ENCODE results near the gene APOE.
"Not testable (repeated sequence)": the region's sequence is repeated elsewhere in the genome, so short reads cannot be mapped to it uniquely, and the experiment has no call there.

Gene APOE

DNA sequence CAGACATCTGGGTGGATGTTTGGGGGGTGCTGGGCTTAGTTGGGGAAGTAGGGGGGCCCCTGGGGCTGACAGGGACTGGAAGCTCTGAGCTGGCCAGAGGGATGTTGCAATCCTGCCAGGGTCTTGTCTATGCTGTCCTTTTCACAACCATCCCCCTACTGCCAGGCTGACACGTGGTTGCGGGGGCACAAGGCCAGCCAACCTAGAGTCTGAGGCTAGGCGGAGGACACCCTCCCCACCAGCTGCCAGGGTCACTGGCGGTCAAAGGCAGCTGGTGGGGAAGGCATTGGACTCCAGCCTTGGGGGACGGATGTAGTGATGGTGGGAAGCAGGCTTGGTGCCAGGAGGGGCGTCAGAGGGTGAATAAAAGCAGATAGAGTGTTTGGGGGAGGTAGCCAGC is 7.3 kb downstream of the APOE start:
- H3K9ac ChIP-seq (ENCODE audit: low read length in 2 of 2): no peak overlapping the region
- no peaks in the 10 kb centered on the region for H3K9me3 ChIP-seq (ENCODE audit: control insufficient read depth in 2 of 2, low read length in 2 of 2)
- H3K4me1 ChIP-seq (ENCODE audit: control insufficient read depth, insufficient read depth, low read length): peaks cover 5% of the 10 kb centered on the region
- peaks cover under 1 to 3% of the 10 kb centered on the region in 2 donors for H3K27me3 ChIP-seq (ENCODE audit: control insufficient read depth in 1 of 2, insufficient read depth in 2 of 2, low read length in 2 of 2)
- no peak overlapping the region for H3K27ac ChIP-seq (ENCODE audit: low read length)
- H3K4me3 ChIP-seq (ENCODE audit: low read length in 2 of 2): no peak overlapping the region
- no peaks in the 10 kb centered on the region for H3K36me3 ChIP-seq (ENCODE audit: control insufficient read depth in 2 of 2, insufficient read depth in 2 of 2, low read length in 2 of 2)

DNA sequence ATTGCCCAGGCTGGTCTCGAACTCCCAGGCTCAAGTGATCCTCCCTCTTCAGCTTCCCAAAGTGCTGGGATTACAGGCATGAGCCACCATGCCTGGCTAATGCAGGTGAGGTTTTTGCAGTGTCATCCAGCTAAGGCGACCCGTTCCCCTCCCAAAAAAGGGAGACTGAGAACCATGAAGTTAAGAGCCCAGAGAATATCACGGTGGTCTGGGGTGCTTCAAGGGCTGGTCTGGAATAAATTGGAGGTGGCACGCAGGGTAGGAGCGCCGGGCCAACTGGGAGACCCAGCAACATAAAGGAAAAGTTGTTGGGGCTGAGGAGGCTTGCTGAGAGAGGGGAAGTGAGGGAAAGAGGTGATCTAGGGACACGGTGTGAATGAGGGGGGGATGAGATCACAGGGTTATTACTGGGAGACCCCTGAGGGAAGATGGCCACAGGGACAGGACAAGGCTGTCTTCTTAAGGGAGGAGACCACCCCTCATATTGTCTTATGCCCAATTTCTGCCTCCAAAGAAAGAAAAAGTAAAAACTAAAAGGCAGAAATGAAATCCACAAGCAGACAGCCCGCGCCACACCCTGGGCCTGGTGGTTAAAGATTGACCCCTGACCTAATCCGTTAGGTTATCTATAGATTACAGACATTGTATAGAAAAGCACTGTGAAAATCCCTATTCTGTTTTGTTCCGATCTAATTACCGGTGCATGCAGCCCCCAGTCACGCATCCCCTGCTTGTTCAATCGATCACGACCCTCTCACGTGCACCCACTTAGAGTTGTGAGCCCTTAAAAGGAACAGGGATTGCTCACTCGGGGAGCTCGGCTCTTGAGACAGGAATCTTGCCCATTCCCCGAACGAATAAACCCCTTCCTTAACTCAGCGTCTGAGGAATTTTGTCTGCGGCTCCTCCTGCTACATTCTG is 8.2 kb downstream of the APOE start:
- not testable (repeated sequence) for H3K27ac ChIP-seq (ENCODE audit: low read length); H3K4me1 ChIP-seq (ENCODE audit: control insufficient read depth, insufficient read depth, low read length); H3K9ac ChIP-seq (ENCODE audit: low read length in 2 of 2); H3K27me3 ChIP-seq (ENCODE audit: control insufficient read depth in 1 of 2, insufficient read depth in 2 of 2, low read length in 2 of 2); H3K36me3 ChIP-seq (ENCODE audit: control insufficient read depth in 2 of 2, insufficient read depth in 2 of 2, low read length in 2 of 2); H3K9me3 ChIP-seq (ENCODE audit: control insufficient read depth in 2 of 2, low read length in 2 of 2); H3K4me3 ChIP-seq (ENCODE audit: low read length in 2 of 2)

DNA sequence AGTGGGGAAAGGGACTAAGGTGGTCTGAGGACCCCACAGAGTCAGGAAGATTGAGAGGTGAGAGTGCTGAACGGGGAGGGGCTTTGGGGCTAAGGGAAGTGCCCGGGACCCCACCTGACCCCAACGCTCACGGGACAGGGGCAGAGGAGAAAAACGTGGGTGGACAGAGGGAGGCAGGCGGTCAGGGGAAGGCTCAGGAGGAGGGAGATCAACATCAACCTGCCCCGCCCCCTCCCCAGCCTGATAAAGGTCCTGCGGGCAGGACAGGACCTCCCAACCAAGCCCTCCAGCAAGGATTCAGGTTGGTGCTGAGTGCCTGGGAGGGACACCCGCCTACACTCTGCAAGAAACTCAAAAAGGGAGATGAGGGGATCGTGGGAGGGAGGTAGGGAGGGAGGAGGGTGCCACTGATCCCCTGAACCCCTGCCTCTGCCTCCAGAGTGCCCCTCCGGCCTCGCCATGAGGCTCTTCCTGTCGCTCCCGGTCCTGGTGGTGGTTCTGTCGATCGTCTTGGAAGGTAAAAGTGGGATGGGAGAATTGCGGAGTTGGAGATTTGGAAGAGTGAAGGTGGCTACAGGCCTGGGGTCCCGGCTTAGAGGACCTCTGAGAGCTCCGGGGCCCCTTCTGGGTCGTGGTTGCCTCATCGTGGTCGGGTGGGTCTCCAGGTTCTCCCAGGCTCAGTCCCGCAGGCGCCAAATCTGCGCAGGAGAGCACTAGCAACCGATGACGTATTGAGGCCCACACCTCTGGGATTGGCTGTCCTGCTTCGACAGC is 9.0 kb downstream of the APOE start, which contains the start of gene APOC1:
Gene APOC1, plus strand, starts transcription at position 176 of the 774 bp plus-strand sequence. Its CDS starts 284 bp downstream, at position 460.
- not testable (repeated sequence) for H3K4me1 ChIP-seq (ENCODE audit: control insufficient read depth, insufficient read depth, low read length)

DNA sequence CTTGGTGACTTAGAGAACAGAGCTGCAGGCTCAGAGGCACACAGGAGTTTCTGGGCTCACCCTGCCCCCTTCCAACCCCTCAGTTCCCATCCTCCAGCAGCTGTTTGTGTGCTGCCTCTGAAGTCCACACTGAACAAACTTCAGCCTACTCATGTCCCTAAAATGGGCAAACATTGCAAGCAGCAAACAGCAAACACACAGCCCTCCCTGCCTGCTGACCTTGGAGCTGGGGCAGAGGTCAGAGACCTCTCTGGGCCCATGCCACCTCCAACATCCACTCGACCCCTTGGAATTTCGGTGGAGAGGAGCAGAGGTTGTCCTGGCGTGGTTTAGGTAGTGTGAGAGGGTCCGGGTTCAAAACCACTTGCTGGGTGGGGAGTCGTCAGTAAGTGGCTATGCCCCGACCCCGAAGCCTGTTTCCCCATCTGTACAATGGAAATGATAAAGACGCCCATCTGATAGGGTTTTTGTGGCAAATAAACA is 18.7 kb downstream of the APOE start:
- H3K4me1 ChIP-seq (ENCODE audit: control insufficient read depth, insufficient read depth, low read length): peaks cover 4% of the 10 kb centered on the region
- H3K4me3 ChIP-seq (ENCODE audit: low read length in 2 of 2): no peak overlapping the region
- H3K27ac ChIP-seq (ENCODE audit: low read length): no peak overlapping the region
- H3K9me3 ChIP-seq (ENCODE audit: control insufficient read depth in 2 of 2, low read length in 2 of 2): no peaks in the 10 kb centered on the region
- H3K27me3 ChIP-seq (ENCODE audit: control insufficient read depth in 1 of 2, insufficient read depth in 2 of 2, low read length in 2 of 2): peaks cover 0 to 2% of the 10 kb centered on the region in 2 donors
- H3K9ac ChIP-seq (ENCODE audit: low read length in 2 of 2): no peak overlapping the region
- no peaks in the 10 kb centered on the region for H3K36me3 ChIP-seq (ENCODE audit: control insufficient read depth in 2 of 2, insufficient read depth in 2 of 2, low read length in 2 of 2)

More for the DNA sequence above, 9.0 kb downstream of the APOE start, which contains the start of gene APOC1:
- H3K9ac ChIP-seq (ENCODE audit: low read length in 2 of 2): peak within 1 kb of the TSS in 1 of 2 donors; percentile 55
- not testable (repeated sequence) for H3K27me3 ChIP-seq (ENCODE audit: control insufficient read depth in 1 of 2, insufficient read depth in 2 of 2, low read length in 2 of 2); H3K9me3 ChIP-seq (ENCODE audit: control insufficient read depth in 2 of 2, low read length in 2 of 2); H3K36me3 ChIP-seq (ENCODE audit: control insufficient read depth in 2 of 2, insufficient read depth in 2 of 2, low read length in 2 of 2); H3K27ac ChIP-seq (ENCODE audit: low read length)
- H3K4me3 ChIP-seq (ENCODE audit: low read length in 2 of 2): peak within 1 kb of the TSS; percentile 67 to 78

DNA sequence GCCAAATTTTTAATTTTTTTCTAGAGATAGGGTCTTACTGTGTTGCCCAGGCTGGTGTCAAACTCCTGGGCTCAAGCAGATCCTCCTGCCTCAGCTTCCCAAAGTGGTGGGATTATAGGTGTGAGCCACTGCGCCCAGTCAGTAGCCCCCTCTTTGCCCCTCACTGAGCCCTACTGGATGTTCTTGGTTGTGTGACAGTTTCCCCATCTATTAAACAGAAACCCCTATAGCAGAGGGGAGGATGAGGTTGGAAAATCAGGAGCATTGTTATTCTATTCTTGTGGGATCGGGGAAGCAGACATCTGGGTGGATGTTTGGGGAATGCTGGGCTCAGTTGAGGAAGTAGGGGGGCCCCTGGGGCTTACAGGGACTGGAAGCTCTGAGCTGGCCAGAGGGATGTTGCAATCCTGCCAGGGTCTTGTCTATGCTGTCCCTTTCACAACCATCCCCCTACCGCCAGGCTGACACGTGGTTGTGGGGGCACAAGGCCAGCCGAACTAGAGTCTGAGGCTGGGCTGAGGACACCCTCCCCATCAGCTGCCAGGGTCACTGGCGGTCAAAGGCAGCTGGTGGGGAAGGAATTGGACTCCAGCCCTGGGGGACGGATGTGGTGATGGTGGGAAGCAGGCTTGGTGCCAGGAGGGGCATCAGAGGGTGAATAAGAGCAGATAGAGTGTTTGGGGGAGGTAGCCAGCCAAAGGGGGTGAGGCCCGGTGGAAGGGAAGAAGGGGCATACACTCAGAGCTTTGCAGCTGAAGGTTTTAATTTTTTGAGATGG is 19.7 kb downstream of the APOE start:
- Histone ChIP-seq H3K36me3 (ENCODE audit: control insufficient read depth in 2 of 2, insufficient read depth in 2 of 2, low read length in 2 of 2) (no peaks in the 10 kb centered on the region), H3K9ac (ENCODE audit: low read length in 2 of 2) (no peak overlapping the region), H3K9me3 (ENCODE audit: control insufficient read depth in 2 of 2, low read length in 2 of 2) (no peaks in the 10 kb centered on the region), H3K4me3 (ENCODE audit: low read length in 2 of 2) (no peak overlapping the region), H3K27ac (ENCODE audit: low read length) (no peak overlapping the region), H3K4me1 (ENCODE audit: control insufficient read depth, insufficient read depth, low read length) (peaks cover 4% of the 10 kb centered on the region), H3K27me3 (ENCODE audit: control insufficient read depth in 1 of 2, insufficient read depth in 2 of 2, low read length in 2 of 2) (peaks cover 0 to 2% of the 10 kb centered on the region in 2 donors)

DNA sequence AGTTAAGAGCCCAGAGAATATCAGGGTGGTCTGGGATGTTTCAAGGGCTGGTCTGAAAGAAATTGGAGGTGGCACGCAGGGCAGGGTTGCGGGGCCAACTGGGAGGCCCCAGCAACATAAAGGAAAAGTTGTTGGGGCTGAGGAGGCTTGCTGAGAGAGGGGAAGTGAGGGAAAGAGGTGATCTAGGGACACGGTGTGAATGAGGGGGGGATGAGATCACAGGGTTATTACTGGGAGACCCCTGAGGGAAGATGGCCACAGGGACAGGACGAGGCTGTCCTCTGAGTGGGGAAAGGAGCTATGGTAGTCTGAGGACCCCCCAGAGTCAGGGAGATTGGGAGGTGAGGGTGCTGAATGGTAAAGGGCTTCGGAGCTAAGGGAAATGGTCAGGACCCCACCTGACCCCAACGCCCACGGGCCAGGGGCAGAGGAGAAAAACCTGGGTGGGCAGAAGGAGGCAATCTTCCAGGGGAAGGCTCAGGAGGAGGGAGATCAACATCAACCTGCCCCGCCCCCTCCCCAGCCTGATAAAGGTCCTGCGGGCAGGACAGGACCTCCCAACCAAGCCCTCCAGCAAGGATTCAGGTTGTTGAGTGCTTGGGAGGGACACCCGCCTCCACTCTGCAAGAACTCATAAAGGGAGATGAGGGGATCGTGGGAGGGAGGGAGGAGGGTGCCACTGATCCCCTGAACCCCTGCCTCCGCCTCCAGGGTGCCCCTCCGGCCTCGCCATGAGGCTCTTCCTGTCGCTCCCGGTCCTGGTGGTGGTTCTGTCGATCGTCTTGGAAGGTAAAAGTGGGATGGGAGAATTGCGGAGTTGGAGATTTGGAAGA is 20.9 kb downstream of the APOE start:
- H3K27ac ChIP-seq (ENCODE audit: low read length): not testable (repeated sequence)

DNA sequence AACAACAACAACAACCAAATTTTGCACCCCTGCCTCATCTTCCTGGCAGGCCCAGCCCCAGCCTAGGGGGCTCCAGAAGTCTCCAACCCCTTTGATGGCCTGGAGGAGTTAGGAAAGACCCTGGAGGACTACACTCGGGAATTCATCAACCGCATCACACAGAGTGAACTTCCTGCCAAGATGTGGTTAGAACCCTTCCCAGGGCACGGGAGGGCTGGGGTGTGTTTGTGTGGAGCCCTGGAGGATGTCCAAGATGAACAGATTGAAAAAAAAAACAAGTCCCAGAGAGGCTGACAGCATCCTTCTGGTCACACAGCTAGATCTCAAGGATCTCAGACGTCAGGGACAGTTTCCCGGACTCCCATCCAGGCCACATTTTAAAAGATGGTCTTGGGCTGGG is 22.1 kb downstream of the APOE start:
- Histone ChIP-seq H3K27ac (ENCODE audit: low read length) (no peak overlapping the region), H3K36me3 (ENCODE audit: control insufficient read depth in 2 of 2, insufficient read depth in 2 of 2, low read length in 2 of 2) (no peaks in the 10 kb centered on the region), H3K9ac (ENCODE audit: low read length in 2 of 2) (no peak overlapping the region), H3K27me3 (ENCODE audit: control insufficient read depth in 1 of 2, insufficient read depth in 2 of 2, low read length in 2 of 2) (peaks cover 0 to 2% of the 10 kb centered on the region in 2 donors), H3K9me3 (ENCODE audit: control insufficient read depth in 2 of 2, low read length in 2 of 2) (no peaks in the 10 kb centered on the region), H3K4me1 (ENCODE audit: control insufficient read depth, insufficient read depth, low read length) (peaks cover 4% of the 10 kb centered on the region), H3K4me3 (ENCODE audit: low read length in 2 of 2) (no peak overlapping the region)

More for the DNA sequence above, 20.9 kb downstream of the APOE start:
- H3K9ac ChIP-seq (ENCODE audit: low read length in 2 of 2); H3K36me3 ChIP-seq (ENCODE audit: control insufficient read depth in 2 of 2, insufficient read depth in 2 of 2, low read length in 2 of 2); H3K4me1 ChIP-seq (ENCODE audit: control insufficient read depth, insufficient read depth, low read length); H3K9me3 ChIP-seq (ENCODE audit: control insufficient read depth in 2 of 2, low read length in 2 of 2); H3K27me3 ChIP-seq (ENCODE audit: control insufficient read depth in 1 of 2, insufficient read depth in 2 of 2, low read length in 2 of 2): not testable (repeated sequence)
- peak overlapping the region; percentile 17 to 55 for H3K4me3 ChIP-seq (ENCODE audit: low read length in 2 of 2)

DNA sequence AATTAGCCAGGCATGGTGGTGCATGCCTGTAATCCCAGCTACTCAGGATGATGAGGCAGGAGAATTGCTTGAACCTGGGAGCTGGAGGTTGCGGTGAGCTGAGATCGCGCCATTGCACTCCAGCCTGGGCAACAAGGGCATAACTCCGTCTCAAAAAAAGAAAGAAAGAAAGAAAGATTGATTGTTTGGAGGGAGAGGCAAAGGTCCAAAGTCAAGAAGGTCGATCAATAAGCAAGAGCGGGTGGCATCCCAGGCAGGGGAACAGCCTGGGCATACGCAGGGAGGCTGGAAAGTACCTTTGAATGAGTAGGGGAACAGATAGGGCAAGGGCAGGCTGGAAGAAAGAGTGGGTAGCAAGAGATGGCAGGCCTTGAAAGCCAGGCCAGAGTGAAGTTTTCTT is 24.5 kb downstream of the APOE start:
- H3K27me3 ChIP-seq (ENCODE audit: control insufficient read depth in 1 of 2, insufficient read depth in 2 of 2, low read length in 2 of 2): peaks cover 0 to 2% of the 10 kb centered on the region in 2 donors

DNA sequence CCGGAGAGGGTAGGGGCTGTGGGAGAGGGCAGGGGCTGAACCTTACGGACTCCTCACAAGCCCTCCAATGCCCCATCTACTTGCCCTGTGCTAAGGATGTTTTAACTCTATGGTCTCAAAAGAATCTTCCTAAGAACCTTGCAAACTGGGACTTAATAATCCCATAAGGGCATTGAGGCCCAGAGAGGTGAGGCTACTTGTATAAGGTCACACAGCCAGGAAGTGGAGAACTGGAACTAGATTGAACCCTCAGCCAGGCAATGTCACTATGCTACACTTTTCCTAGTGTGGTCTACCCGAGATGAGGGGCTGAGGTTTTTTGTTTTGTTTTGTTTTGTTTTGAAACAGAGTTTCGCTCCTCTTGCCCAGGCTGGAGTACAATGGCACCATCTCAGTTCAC is 25.9 kb downstream of the APOE start:
- Histone ChIP-seq H3K36me3 (ENCODE audit: control insufficient read depth in 2 of 2, insufficient read depth in 2 of 2, low read length in 2 of 2) (no peaks in the 10 kb centered on the region), H3K4me3 (ENCODE audit: low read length in 2 of 2) (no peak overlapping the region), H3K9me3 (ENCODE audit: control insufficient read depth in 2 of 2, low read length in 2 of 2) (no peaks in the 10 kb centered on the region), H3K4me1 (ENCODE audit: control insufficient read depth, insufficient read depth, low read length) (peaks cover 4% of the 10 kb centered on the region), H3K27me3 (ENCODE audit: control insufficient read depth in 1 of 2, insufficient read depth in 2 of 2, low read length in 2 of 2) (no peaks in the 10 kb centered on the region), H3K27ac (ENCODE audit: low read length) (no peak overlapping the region), H3K9ac (ENCODE audit: low read length in 2 of 2) (no peak overlapping the region)

More for the DNA sequence above, 24.5 kb downstream of the APOE start:
- Histone ChIP-seq H3K9ac (ENCODE audit: low read length in 2 of 2) (no peak overlapping the region), H3K36me3 (ENCODE audit: control insufficient read depth in 2 of 2, insufficient read depth in 2 of 2, low read length in 2 of 2) (no peaks in the 10 kb centered on the region), H3K9me3 (ENCODE audit: control insufficient read depth in 2 of 2, low read length in 2 of 2) (no peaks in the 10 kb centered on the region), H3K4me3 (ENCODE audit: low read length in 2 of 2) (no peak overlapping the region), H3K27ac (ENCODE audit: low read length) (no peak overlapping the region), H3K4me1 (ENCODE audit: control insufficient read depth, insufficient read depth, low read length) (peaks cover 4% of the 10 kb centered on the region)
